Measurements from ENCODE around the gene MTCP1.

Gene MTCP1

DNA sequence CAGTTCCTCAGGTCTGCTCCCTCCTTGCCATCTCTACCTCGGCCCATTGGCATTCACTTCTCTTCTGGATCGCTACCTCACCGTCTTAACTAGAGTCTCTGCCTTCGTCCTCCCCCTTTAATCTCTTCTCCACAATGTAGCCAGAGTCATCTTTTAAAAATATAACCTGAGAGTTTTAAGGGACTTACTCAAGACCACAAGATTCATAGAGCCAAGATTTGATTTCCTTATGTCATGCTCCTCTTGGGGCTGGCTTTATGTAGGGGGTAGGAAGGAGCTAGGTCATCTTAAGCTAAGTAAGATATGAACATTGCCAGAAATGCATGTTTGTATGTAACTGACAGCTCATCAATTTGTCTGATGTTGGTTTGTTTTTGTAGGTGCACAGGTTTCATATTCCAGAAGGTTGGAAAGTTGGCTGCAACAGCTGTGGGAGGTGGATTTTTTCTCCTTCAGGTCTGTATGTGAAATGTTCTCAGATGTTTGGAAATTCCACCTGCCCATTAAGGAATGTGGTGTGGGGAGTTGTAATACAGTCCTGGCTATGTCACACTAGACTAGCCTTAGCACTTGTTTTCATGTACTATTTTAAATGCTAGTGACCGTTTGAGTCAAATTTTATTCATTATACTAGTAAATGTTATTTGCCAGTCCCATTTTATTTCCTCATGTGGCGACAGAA is 24.7 kb downstream of the MTCP1 start:
- TF ChIP-seq, protein P1, sequence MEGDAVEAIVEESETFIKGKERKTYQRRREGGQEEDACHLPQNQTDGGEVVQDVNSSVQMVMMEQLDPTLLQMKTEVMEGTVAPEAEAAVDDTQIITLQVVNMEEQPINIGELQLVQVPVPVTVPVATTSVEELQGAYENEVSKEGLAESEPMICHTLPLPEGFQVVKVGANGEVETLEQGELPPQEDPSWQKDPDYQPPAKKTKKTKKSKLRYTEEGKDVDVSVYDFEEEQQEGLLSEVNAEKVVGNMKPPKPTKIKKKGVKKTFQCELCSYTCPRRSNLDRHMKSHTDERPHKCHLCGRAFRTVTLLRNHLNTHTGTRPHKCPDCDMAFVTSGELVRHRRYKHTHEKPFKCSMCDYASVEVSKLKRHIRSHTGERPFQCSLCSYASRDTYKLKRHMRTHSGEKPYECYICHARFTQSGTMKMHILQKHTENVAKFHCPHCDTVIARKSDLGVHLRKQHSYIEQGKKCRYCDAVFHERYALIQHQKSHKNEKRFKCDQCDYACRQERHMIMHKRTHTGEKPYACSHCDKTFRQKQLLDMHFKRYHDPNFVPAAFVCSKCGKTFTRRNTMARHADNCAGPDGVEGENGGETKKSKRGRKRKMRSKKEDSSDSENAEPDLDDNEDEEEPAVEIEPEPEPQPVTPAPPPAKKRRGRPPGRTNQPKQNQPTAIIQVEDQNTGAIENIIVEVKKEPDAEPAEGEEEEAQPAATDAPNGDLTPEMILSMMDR (IDR thresholded peaks at IDR 0.05; ENCODE audit: low read depth, low read length) = no peak
- H3K4me3 ChIP-seq (replicated peaks in 1 of 2; ENCODE audit: low read depth in 2 of 2, low read length in 2 of 2) = no peak overlapping the region
- DNase-seq (ENCODE audit: low read depth in 2 of 2) = no peak

DNA sequence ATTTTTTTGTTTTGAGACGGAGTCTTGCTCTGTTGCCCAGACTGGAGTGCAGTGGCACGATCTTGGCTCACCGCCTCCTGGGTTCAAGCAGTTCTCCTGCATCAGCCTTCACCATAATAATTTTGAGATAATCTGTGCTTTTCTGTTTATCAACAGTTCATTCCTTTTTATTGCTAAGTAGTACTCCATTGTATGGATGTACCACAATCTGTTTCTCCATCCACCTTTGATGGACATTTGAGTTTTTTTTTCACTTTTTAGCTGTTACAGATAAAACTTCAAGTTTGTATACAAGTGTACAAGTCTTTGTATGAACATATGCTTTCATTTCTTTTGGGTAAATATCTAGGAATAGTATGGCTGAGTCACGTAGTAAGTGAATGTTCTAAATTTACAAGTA is 35.2 kb downstream of the MTCP1 start:
- TF ChIP-seq, protein P1 (IDR thresholded peaks at IDR 0.05; ENCODE audit: low read depth, low read length) = no peak
- no peak for DNase-seq (ENCODE audit: low read depth in 2 of 2)
- no peak overlapping the region for H3K4me3 ChIP-seq (replicated peaks in 1 of 2; ENCODE audit: low read depth in 2 of 2, low read length in 2 of 2)

DNA sequence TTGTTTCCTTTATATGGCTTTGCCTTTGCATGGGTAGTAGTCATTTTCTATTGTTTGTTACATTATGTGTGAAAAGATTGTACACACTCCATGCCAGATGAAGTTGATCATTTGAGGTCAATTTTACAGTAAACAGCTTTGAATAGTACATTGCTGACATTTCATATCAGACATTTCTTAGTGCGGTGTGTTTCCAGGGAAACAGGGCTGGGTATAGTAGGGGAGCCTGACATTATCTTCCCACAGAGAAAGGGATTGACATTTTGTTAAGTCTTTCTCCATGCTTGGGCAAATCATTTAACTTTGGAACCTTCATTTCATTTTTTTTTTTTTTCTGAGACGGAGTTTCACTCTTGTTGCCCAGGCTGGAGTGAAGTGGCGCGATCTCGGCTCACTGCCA is 39.3 kb downstream of the MTCP1 start:
- DNase-seq (ENCODE audit: low read depth in 2 of 2) = peak in 1 of 2 donors; percentile 39
- TF ChIP-seq, protein P1 (IDR thresholded peaks at IDR 0.05; ENCODE audit: low read depth, low read length) = no peak
- H3K4me3 ChIP-seq (replicated peaks in 1 of 2; ENCODE audit: low read depth in 2 of 2, low read length in 2 of 2) = no peak overlapping the region

DNA sequence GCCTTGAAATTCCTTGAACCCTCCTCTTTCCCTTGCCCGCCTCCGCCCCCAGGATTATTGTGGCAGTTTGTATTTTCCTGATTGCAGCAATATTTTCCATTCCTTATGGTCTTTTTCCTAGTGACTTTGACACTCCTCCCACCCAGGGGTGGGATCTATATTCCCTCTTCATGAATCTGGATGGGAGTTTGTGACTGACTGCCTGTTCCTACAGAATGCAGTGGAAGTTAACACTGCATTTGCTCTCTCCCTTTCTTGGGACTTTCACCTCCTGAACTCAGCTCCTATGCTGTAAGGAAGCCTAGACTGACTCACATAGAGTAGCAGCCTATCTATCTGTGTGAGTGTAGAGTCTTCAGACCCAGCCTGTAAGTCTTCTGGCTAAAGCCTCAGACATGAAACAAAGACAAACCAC is 42.1 kb downstream of the MTCP1 start:
- TF ChIP-seq, protein P1 (IDR thresholded peaks at IDR 0.05; ENCODE audit: low read depth, low read length) = no peak
- H3K4me3 ChIP-seq (replicated peaks in 1 of 2; ENCODE audit: low read depth in 2 of 2, low read length in 2 of 2) = no peak overlapping the region
- peak; percentile 54 to 72 for DNase-seq (ENCODE audit: low read depth in 2 of 2)

DNA sequence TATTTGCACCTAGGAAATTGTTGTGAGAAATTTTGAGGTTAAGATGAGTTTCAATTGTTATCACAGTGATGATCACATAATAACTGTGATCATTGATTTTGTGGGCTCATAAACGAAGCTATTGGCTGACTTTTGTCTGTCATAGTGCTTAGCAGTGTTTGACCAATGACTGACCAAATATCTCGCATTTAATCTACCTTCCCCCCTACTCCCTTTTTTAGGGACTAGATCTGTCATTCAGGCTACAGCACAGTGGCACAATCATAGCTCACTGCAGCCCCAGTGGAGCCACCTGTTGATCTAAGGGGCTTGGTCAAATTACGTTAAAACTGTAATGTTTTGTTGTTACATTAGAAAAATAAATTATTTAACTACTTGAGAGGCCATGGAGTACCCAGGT is 42.8 kb downstream of the MTCP1 start:
- no peak for DNase-seq (ENCODE audit: low read depth in 2 of 2)
- TF ChIP-seq, protein P1 (IDR thresholded peaks at IDR 0.05; ENCODE audit: low read depth, low read length) = no peak
- H3K4me3 ChIP-seq (replicated peaks in 1 of 2; ENCODE audit: low read depth in 2 of 2, low read length in 2 of 2) = peak overlapping the region; percentile 58 to 63

DNA sequence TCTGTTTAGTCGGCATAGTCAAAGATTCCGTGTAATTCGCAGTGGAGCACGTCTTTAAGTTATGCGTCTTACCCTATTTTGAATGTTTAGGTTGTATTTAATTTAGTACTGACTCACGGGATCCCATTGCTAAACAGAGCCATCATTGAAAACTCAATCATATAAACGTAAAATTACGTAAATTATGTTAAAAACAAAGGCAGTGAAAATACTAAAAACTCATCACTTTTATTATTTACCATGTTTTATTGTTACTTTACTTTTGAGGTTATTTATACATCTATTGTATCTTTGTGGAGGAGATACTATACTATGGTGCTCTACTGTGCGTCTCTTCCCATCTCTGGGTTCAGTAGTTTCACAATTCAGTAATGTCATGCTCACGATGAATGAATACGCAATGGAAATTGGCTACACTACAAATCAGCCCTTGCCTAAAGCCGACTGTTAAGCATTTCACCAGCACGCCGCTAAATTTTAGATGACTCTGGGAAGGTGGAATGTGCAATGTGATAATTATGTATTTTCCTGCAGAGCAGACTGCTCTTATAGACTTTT is 43.3 kb downstream of the MTCP1 start:
- peak; percentile 84 to 90 for DNase-seq (ENCODE audit: low read depth in 2 of 2)
- TF ChIP-seq, protein P1 (IDR thresholded peaks at IDR 0.05; ENCODE audit: low read depth, low read length) = no peak
- H3K4me3 ChIP-seq (replicated peaks in 1 of 2; ENCODE audit: low read depth in 2 of 2, low read length in 2 of 2) = peak overlapping the region; percentile 58 to 63
